ENCODE data around the gene MROH7. TPM values are rescaled to one million over a fixed set of nuclear protein-coding genes. Genes with fewer than 3 reads are reported as not detected.
A peak's percentile ranks its signal among the peaks of the same experiment; 100 is the strongest.

The MROH7 gene
- polyA plus RNA-seq, 1 donor from 2014 or later, result not detected

DNA sequence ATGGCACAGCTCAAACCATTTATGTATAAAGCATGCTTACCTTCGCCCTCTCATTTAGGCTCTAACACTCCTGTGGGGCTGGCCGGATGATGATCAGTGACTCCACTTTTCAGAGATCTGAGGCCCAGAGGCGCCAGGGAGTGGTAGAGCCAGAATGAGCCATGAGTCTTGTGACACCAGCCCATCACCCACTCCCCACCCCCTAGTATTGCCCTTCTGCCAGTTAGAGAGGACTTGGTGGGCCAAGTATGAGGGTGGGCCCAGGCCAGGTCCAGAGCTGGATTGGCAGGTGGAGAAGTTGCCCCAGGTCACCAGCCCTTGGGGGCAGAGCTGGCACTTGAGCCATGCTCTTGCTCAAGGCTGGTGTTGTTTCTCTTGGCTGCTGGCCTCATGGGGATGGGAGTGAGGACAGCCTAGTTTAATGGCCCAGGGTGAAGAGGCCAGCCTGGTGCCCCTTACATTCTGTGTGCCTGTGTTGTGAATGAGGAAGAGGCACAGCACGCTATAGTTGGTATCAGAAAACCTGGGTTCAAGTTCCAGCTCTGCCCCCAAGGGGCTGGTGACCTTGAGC lies 43.8 kb downstream of the MROH7 start:
- Mint-ChIP-seq H3K27me3 (peaks cover 5% of the 10 kb centered on the region), H3K27ac (no peak overlapping the region), H3K36me3 (no peaks in the 10 kb centered on the region)

DNA sequence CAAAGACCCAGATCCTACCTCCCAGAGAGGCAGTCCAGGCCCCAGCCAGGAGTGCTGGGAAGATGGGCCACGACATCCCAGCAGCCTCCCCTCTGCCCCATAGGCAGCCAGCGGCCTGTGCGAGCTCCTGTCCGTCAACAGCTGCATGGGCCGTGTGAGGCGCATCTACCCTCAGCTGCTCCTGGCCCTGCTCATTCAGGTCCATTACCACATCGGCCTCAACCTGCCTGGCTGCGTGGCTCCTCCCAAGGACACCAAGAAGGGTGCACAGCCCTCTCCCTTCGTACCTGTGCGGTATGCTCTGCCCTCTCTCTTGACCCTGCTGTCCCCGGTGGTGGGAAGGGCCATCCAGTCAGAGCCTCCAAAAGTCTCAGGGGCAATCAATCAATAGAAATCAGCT lies 44.6 kb downstream of the MROH7 start:
- Mint-ChIP-seq H3K4me3 (no peak overlapping the region), H3K27ac (peak overlapping the region in 1 of 3 donors; percentile 40), H3K36me3 (no peaks in the 10 kb centered on the region), H3K9me3 (no peaks in the 10 kb centered on the region), H3K4me1 (no peaks in the 10 kb centered on the region), H3K27me3 (peaks cover 5% of the 10 kb centered on the region)

More for the DNA sequence above, 43.8 kb downstream of the MROH7 start:
- Mint-ChIP-seq H3K4me3 (no peak overlapping the region), H3K4me1 (no peaks in the 10 kb centered on the region), H3K9me3 (no peaks in the 10 kb centered on the region)

DNA sequence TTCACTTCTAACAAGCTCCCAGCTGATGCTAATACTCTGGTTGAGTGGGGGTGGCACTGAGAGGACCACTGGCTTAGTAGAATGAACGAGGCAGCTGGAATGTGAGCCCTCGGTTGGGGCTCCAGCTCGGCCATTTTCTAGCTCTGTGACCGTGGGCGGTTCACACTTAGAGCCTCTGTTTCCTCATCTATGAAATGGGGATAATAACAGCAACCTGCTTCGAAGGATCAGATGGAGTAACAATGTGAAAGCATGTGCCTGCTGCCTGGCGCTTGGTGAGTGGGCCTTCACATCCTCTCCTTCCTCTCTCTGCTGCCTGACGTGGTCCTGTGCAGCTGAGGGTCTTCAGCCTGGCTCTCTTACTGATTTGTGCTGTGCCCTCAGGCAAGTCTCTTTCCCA lies 53.2 kb downstream of the MROH7 start:
- Mint-ChIP-seq H3K9me3 (no peaks in the 10 kb centered on the region), H3K36me3 (no peaks in the 10 kb centered on the region), H3K27me3 (peaks cover 7% of the 10 kb centered on the region), H3K4me3 (no peak overlapping the region), H3K27ac (no peak overlapping the region), H3K4me1 (peaks cover 0 to 2% (median 0%) of the 10 kb centered on the region in 3 donors)

DNA sequence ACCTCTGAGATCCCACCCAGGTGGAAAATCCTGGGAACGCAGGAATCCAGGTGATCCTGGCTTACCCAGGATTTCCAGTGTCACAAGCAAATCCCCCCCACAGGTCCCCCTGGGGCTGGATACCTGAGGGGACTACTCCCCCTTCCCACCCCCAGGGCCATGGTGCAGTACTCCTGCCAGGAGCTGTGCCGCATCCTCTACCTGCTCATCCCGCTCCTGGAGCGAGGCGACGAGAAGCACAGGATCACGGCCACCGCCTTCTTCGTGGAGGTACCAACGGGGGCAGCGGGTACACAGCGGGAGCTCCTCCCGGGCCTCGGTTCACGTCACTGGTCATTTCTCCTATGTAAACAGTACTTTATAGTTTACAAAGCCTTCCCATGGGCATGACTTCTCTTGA lies 53.6 kb downstream of the MROH7 start:
- Mint-ChIP-seq H3K27ac (no peak overlapping the region), H3K27me3 (peaks cover 7% of the 10 kb centered on the region), H3K4me3 (no peak overlapping the region), H3K36me3 (no peaks in the 10 kb centered on the region), H3K4me1 (peaks cover 0 to 2% (median 0%) of the 10 kb centered on the region in 3 donors), H3K9me3 (no peaks in the 10 kb centered on the region)

DNA sequence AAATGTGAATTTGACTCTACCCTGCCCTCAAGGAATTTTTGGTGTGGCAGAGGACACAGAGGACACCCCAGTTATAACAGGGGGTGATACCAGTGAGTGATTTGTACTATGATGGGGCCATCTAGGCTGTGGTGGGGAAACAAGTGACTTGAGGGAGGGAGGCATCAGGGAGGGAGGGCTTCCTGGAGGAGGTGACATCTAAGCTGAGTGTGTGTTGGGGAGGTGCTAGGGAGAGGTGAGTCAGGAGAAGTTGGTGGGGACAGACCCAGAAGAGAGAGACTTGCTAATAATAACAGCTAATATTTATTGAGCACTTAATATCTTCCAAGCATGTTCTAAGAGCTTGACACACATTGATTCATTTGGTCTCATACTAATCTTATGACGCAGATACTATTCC lies 54.2 kb downstream of the MROH7 start:
- H3K27ac Mint-ChIP-seq, result no peak overlapping the region

DNA sequence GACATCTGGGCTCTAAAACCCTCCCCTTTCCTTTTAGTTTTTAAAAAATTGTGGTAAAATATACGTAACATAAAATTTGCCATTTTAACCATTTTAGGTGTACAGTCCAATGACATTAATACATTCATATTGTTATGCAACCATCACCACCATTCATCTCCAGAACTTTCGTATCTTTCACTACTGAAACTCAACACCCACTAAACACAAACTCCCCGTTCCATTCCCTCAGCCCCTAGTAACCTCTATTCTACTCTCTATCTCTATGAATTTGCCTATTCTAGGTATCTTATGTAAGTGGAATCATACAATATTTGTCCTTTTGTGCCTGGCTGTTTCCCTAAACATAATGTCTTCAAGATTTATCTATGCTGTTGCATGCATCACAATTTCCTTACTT lies 54.7 kb downstream of the MROH7 start:
- Mint-ChIP-seq H3K9me3 (no peaks in the 10 kb centered on the region), H3K4me3 (no peak overlapping the region), H3K27me3 (peaks cover 7% of the 10 kb centered on the region), H3K36me3 (no peaks in the 10 kb centered on the region), H3K27ac (no peak overlapping the region), H3K4me1 (peaks cover 0 to 2% (median 0%) of the 10 kb centered on the region in 3 donors)

More for the DNA sequence above, 54.2 kb downstream of the MROH7 start:
- no peaks in the 10 kb centered on the region for H3K9me3 Mint-ChIP-seq
- H3K27me3 Mint-ChIP-seq, result peaks cover 7% of the 10 kb centered on the region
- H3K36me3 Mint-ChIP-seq, result no peaks in the 10 kb centered on the region
- H3K4me3 Mint-ChIP-seq, result no peak overlapping the region
- H3K4me1 Mint-ChIP-seq, result peaks cover 0 to 2% (median 0%) of the 10 kb centered on the region in 3 donors

DNA sequence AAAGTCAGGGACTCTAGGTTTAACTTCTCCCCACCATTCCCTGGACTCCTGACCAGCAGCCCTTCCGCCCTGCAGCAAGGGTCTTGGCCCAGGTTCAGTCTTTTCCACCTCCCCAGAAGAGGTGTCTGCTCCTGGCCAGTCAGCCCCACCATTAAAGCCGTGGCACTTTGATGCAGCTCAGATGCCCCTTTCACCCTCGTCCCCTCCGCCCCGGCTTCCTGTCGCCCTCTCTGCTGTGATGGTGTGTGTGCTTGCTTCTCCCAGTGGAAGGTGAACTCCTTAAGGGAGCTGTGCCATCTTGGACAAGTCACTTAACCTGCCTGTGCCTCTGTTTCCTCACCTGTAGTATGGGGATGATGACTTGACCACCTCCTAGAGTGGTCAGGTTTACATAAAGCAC lies 56.3 kb downstream of the MROH7 start:
- no peak overlapping the region for H3K4me3 Mint-ChIP-seq
- H3K27ac Mint-ChIP-seq, result no peak overlapping the region
- peaks cover 10% of the 10 kb centered on the region for H3K27me3 Mint-ChIP-seq
- peaks cover 3% of the 10 kb centered on the region for H3K36me3 Mint-ChIP-seq
- H3K9me3 Mint-ChIP-seq, result no peaks in the 10 kb centered on the region
- peaks cover 0 to 2% (median 0%) of the 10 kb centered on the region in 3 donors for H3K4me1 Mint-ChIP-seq

DNA sequence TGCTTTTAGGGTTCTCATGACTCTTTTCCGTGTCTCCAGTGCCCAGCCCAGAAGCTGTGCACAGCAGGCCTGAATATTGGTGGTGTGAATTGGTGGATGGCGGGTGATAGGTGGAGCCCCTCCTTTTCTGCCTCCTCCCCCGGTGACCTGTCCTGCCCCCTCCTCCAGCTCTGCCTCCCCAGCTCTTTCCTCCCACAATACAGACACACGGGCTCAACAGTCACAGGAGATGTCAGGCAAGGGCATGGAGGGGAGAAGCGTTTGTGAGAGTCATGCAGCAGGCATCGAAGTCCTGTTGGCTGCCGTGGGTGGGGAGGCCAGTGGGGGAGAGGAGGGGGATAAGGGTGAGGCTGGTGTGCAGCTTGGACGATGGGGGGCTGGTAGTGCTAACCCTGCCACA lies 56.8 kb downstream of the MROH7 start:
- no peak overlapping the region for H3K27ac Mint-ChIP-seq
- no peak overlapping the region for H3K4me3 Mint-ChIP-seq
- H3K4me1 Mint-ChIP-seq, result peaks cover 0 to 2% (median 0%) of the 10 kb centered on the region in 3 donors
- H3K27me3 Mint-ChIP-seq, result peaks cover 10% of the 10 kb centered on the region
- H3K36me3 Mint-ChIP-seq, result peaks cover 3% of the 10 kb centered on the region
- no peaks in the 10 kb centered on the region for H3K9me3 Mint-ChIP-seq

DNA sequence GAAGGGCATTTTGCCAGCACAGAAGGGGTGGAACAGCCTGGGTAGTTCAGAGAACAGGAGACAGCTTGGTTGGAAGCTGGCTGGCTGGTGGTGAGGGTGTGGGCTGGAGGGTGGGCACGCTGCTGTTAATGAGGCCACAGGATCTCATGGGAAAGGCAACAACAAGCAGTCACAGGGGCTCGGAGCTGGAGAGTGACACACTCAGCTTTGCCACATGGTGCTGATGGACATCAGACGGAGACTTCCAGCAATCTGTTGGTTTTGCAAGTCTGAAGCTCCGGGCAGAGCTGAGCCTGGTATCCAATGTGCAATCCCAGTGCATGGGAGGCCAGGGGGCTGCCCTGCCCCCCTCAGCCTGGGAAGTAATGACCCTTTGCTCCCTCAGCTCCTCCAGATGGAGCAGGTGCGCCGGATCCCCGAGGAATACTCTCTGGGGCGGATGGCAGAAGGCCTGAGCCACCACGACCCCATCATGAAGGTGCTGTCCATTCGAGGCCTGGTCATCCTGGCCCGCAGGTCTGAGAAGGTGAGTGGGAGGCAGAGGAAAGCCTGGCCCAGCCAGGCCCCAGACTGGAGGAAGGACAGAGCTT lies 58.4 kb downstream of the MROH7 start:
- Mint-ChIP-seq H3K4me1 (peaks cover 0 to 2% (median 0%) of the 10 kb centered on the region in 3 donors), H3K27me3 (peaks cover 8% of the 10 kb centered on the region), H3K4me3 (no peak overlapping the region)

DNA sequence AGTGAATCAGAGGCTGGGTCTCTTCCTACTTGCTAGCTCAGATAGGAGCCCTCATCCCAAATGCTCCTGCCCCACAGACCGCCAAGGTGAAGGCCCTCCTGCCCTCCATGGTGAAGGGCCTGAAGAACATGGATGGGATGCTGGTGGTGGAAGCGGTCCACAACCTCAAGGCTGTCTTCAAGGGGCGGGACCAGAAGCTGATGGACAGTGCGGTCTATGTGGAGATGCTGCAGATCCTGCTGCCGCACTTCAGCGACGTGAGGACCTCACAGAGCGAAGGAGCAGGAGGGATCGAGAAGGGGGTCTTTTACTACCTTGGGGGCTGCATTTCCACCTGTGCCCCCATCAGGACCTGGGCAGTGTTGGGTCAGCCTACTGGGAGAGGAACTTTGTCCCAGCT lies 59.5 kb downstream of the MROH7 start:
- H3K9me3 Mint-ChIP-seq, result no peaks in the 10 kb centered on the region
- H3K27me3 Mint-ChIP-seq, result peaks cover 7% of the 10 kb centered on the region
- H3K4me3 Mint-ChIP-seq, result no peak overlapping the region
- peaks cover 5% of the 10 kb centered on the region for H3K36me3 Mint-ChIP-seq
- no peak overlapping the region for H3K27ac Mint-ChIP-seq
- peaks cover 0 to 2% (median 0%) of the 10 kb centered on the region in 3 donors for H3K4me1 Mint-ChIP-seq

More for the DNA sequence above, 58.4 kb downstream of the MROH7 start:
- peaks cover 3% of the 10 kb centered on the region for H3K36me3 Mint-ChIP-seq
- H3K9me3 Mint-ChIP-seq, result no peaks in the 10 kb centered on the region
- no peak overlapping the region for H3K27ac Mint-ChIP-seq

DNA sequence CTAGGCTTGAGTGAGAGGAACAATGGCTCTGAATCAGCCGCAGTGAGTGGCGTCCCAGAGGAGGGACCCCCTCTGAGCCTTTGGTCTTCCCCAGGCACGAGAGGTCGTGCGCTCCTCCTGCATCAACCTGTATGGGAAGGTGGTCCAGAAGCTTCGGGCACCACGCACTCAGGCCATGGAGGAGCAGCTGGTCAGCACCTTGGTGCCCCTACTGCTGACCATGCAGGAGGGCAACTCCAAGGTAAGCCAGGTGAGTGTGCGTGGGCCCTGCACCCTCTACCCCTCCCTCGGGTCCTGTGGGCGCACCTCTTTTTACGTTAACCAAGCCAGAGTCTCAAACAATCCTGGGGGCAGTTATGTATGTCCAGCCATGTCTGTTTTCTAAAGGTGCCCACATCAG lies 60.4 kb downstream of the MROH7 start:
- H3K9me3 Mint-ChIP-seq, result no peaks in the 10 kb centered on the region
- H3K36me3 Mint-ChIP-seq, result peaks cover 5% of the 10 kb centered on the region
- no peak overlapping the region for H3K4me3 Mint-ChIP-seq
- H3K27me3 Mint-ChIP-seq, result peaks cover 8% of the 10 kb centered on the region
- H3K27ac Mint-ChIP-seq, result no peak overlapping the region
- H3K4me1 Mint-ChIP-seq, result no peaks in the 10 kb centered on the region

DNA sequence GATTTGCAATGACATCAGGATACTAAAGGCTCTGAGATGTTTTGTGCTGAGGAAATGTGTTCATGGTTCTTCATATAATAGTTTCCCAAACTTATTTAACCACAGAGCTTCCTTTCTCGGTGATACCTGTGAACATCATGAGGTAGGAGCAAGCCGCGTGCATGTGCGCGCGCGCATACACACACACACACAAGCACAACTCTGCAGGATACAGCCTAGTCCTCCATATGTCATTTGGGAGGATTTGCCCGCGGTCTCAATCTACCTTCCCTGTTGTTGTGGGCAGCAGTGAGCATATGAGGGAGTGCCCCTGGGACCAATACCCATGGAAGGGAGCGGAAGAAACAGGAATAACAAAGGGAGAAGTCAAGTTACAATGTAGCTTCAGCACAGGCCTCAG lies 61.9 kb downstream of the MROH7 start:
- no peak overlapping the region for H3K27ac Mint-ChIP-seq
- H3K27me3 Mint-ChIP-seq, result peaks cover 14% of the 10 kb centered on the region
- no peak overlapping the region for H3K4me3 Mint-ChIP-seq
- no peaks in the 10 kb centered on the region for H3K4me1 Mint-ChIP-seq
- H3K9me3 Mint-ChIP-seq, result no peaks in the 10 kb centered on the region
- peaks cover 5% of the 10 kb centered on the region for H3K36me3 Mint-ChIP-seq

DNA sequence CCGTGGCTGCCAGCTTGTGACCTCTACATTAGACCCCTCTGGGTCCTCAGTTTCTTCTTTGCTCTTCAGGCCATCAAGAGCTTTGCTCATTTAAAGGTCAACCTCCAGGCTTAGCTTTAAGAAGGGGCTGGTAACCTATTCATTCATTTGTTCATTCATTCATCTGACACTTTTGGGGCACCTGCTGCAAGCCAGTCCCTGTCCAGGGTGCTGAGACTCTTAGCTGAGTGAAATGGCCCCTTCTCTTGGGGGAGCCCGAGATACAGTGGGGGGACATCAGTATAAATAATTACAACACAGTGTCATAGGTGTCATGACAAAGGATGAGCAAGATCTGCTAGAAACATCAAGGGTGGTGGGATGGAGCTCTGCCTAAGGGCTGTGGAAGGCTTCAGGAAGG lies 63.6 kb downstream of the MROH7 start:
- Mint-ChIP-seq H3K9me3 (no peaks in the 10 kb centered on the region), H3K36me3 (peaks cover 5% of the 10 kb centered on the region), H3K27me3 (peaks cover 17% of the 10 kb centered on the region), H3K27ac (no peak overlapping the region), H3K4me1 (no peaks in the 10 kb centered on the region), H3K4me3 (no peak overlapping the region)

DNA sequence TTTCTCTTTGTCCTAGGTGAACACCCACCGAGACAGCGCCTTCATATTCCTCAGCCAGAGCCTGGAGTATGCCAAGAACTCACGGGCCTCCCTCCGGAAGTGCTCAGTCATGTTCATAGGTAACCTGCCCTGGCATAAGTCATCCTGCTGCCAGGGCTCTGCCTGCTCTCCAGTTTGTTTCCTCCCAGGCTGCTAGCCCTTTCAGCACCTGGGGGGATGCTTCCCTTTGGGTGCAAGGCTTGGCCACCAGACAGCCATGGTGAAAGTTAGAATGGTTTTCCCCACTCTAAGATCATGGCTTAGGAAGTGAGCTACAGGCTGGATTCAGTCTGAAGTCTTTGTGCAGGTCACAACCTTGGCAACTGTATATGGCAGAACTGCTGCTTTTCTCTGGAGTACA lies 64.8 kb downstream of the MROH7 start:
- Mint-ChIP-seq H3K27ac (no peak overlapping the region), H3K36me3 (peaks cover 5% of the 10 kb centered on the region), H3K4me1 (no peaks in the 10 kb centered on the region), H3K9me3 (no peaks in the 10 kb centered on the region), H3K27me3 (peaks cover 17% of the 10 kb centered on the region), H3K4me3 (no peak overlapping the region)

DNA sequence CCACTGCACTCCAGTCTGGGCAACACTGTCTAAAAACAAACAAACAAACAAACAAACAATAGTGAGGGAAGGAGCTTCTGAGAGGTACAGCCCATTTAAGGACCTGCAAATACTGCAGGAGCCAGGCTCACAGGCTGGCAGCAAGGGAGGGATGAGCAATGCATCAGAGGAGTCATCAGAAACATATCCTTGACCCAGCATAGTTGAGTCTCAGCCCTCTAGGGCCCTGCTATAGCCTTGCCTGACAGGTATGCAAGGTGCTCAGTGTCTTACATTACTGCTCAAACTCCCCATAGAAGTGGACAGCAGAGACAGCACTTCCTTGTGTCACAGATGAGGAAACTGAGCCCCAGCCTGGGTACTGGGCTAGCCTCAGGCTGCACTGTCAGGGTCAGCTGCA lies 66.8 kb downstream of the MROH7 start:
- peaks cover 2% of the 10 kb centered on the region for H3K36me3 Mint-ChIP-seq
- peaks cover 0 to 3% (median 2%) of the 10 kb centered on the region in 3 donors for H3K4me1 Mint-ChIP-seq
- no peaks in the 10 kb centered on the region for H3K9me3 Mint-ChIP-seq
- no peak overlapping the region for H3K27ac Mint-ChIP-seq
- H3K27me3 Mint-ChIP-seq, result peaks cover 13% of the 10 kb centered on the region
- H3K4me3 Mint-ChIP-seq, result peak overlapping the region in 1 of 4 donors; percentile 68
